Caki2 (cell line): Measurements from ENCODE around the gene KCNK2. TPM values are rescaled to one million over a fixed set of nuclear protein-coding genes. Genes with fewer than 3 reads are reported as not detected.
"Not testable (repeated sequence)": the region's sequence is repeated elsewhere in the genome, so short reads cannot be mapped to it uniquely, and the experiment has no call there.

ENCODE experiments used
- DNase-seq: peaks from one replicate; pipeline ENCODE4 v3.0.0-alpha.2; 2015; ENCODE audit warnings: low read depth
- in situ Hi-C: cut with HindIII; loops from 2 replicates; pipeline ENCODE4 v1.10.0; 2016; ENCODE audit warnings: low sequenced_read_pairs, low pct_unique_long_range_greater_than_20kb, mixed read lengths
- total RNA-seq: library from RNA; depleted of rRNA; stranded (reverse); fragments of >200 nt; shearing (Covaris generic); gene quantifications from 2 replicates; pipeline ENCODE4 v1.2.3, GENCODE V29; 2014; ENCODE audit warnings: low replicate concordance

KCNK2 gene
- total RNA-seq, 1 experiment from 2014 or later = 2.3 TPM

GRCh38 chr1:215140135-215140534 is 57.6 kb downstream of the KCNK2 start:
- in situ Hi-C loops = no loop called here
- DNase-seq = no peak

DNA sequence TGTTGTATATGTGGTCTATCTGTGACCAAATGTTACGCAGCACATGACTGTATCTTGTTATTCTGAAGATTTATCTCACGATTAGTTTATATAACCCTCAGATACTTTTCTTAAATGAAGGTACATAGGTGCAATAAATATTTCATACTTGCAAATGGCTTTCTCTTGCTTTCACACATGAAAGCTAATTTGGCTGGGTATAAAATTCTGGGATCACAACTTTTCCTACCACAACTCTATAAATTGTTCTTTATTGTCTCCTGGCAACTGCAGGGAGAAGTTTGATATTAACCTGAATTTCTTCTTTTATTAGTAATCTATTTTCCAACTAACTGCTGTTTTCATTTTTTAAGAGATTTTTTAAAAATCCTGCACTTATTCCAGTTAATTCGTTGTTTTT is 58.9 kb downstream of the KCNK2 start:
- no peak for DNase-seq
- in situ Hi-C loops = no loop called here

DNA sequence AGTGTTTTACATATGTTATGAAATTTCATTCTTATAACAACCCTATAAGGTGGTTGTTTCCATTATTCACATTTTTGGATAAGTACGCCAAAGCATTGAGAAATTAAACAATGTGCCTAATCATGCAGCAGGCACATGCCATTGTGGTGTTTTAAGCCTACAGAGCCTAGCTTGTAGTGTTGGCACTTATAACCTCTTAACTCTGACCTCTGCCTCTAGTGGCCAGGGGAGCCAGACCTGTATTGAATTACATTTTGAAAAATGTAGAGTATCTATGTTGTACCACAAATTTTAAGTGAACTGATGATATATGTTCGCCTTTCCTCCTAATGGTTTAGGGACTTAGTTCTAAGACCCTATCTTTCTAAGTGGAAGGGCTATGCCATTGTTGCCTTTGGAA is 61.0 kb downstream of the KCNK2 start:
- in situ Hi-C loops = no loop called here

DNA sequence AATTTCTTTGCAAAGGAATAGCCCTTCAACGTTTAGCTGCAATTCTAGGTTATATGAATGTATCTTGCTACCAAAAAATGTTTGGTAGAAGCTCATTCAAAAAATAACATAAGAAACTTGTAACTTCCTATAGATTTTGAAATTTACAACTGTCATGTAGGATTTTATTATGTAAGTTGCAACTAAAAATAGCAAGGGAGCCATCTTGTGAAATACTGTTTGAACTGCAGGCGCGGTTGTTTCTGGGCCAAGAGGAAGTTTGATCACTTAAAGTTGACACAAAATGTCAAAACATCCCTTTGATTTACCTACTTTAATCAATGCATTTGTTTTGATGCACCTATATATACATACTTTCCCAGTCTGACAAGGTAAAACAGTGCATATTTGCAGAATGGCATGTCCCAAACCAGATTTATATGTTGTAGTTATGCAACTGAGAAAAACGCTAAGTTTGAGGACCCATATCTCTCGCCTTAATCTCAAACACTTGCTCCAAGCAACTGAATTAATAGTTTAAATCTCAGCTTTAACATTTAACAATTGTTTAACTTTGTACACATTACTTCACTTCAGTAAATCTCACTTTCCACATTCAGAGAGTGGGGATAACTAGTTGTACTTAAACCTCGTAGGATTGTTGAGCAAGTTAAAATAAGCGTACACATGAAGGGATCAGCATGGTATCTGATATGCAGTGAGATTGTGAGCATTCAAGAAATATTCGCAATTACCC is 63.9 kb downstream of the KCNK2 start:
- peak; percentile 44 for DNase-seq
- in situ Hi-C loops = no loop called here

More for the DNA sequence above, 61.0 kb downstream of the KCNK2 start:
- no peak for DNase-seq

- no peak for DNase-seq
- in situ Hi-C loops = no loop called here
Measured at GRCh38 chr1:215147024-215147423, 64.5 kb downstream of the KCNK2 start.

- in situ Hi-C loops = no loop called here
- DNase-seq = no peak
Measured at GRCh38 chr1:215151841-215152549, 69.5 kb downstream of the KCNK2 start.

DNA sequence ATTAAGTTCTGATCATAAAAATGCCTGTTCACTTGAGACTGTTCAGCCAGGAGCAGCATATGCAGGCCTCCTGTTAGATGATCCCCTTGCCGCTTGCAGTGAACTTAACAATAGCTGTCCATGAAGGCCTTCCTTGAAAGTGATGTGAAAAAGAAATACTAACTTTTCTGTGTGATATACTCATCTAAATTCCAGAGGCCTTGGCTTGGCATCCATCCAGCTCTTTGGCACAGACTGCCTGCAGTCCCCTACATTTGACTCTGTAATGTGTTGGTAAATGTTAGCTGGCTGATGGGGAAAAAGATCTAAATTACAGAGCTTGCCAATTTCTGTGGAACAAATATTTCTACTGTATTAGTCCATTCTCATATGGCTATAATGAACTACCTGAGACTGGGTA is 73.7 kb downstream of the KCNK2 start:
- in situ Hi-C loops = no loop called here
- no peak for DNase-seq

DNA sequence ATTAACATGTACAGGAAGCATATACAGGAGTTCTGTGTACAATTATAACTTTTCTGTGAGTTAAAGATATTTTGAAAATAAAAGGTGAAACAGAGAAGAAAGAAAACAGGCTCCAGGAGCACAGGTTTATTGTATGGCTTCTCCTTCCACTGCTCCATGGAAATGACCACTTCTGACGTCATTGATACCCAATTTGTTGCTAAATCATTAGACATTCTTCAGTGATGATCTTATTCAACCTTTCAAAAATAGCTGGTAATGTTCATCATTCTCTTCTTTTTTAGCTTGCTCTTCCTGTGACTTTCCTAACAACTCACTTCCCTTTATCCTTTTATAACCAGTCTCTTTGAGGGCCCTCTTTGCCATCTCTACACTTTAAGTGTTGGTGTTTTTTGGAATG is 77.8 kb downstream of the KCNK2 start:
- in situ Hi-C loops = no loop called here
- DNase-seq = no peak

DNA sequence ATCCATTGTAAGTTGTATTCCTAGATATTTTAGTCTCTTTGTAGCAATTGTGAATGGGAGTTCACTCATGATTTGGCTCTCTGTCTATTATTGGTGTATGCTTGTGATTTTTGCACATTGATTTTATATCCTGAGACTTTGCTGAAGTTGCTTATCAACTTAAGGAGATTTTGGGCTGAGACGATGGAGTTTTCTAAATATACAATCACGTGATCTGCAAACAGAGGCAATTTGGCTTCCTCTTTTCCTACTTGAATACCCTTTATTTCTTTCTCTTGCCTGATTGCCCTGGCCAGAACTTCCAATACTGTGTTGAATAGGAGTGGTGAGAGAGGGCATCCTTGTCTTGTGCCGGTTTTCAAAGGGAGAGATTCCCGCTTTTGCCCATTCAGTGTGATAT is 80.6 kb downstream of the KCNK2 start:
- in situ Hi-C loops, DNase-seq: not testable (repeated sequence)

DNA sequence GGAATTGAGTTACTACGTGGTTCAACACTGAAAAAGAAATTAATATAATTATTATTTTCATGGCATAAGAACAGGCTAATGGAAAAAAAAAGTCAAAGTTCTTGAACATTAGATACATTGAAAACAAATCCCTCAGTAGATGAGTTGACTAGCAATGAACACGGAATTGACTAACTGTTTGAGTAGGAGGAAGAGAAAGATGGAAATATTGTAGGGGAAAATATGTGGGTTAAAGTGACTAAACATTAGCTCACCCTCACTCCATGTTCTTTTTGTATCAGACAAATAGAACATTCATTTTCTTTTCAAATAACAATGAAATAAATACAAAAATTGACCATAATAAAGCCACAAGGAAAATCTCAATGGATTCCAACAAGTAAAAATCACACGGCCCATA is 84.3 kb downstream of the KCNK2 start:
- DNase-seq = no peak
- in situ Hi-C loops = no loop called here

GRCh38 chr1:215181518-215181917 is 99.0 kb downstream of the KCNK2 start:
- no peak for DNase-seq

GRCh38 chr1:215185067-215185620 is 102.6 kb downstream of the KCNK2 start:
- no peak for DNase-seq
- in situ Hi-C loops = no loop called here

More at GRCh38 chr1:215181518-215181917, 99.0 kb downstream of the KCNK2 start:
- in situ Hi-C loops = no loop called here

- in situ Hi-C loops = no loop called here
- no peak for DNase-seq
Measured at GRCh38 chr1:215188302-215188950, 105.9 kb downstream of the KCNK2 start.

DNA sequence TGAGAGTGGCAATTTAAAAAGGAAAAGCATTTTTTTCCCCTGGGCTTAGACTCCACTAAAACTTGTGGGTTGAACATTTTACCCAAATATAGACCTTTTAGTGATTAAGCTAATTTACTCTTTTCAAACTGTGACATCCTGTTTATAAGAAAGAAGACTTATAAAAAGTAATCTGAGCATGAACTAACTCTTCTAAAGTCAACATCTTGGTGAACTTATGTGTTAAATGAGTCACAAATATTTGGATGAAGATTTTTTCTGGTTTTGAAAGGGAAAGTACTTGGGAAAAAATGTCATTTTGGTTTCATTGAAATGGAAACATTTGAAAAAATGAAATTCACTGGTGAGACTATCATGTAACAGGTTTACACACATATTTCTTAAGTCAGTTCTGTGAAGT is 109.8 kb downstream of the KCNK2 start:
- DNase-seq = no peak
- in situ Hi-C loops = no loop called here

GRCh38 chr1:215198021-215198420 is 115.5 kb downstream of the KCNK2 start:
- in situ Hi-C loops = no loop called here

DNA sequence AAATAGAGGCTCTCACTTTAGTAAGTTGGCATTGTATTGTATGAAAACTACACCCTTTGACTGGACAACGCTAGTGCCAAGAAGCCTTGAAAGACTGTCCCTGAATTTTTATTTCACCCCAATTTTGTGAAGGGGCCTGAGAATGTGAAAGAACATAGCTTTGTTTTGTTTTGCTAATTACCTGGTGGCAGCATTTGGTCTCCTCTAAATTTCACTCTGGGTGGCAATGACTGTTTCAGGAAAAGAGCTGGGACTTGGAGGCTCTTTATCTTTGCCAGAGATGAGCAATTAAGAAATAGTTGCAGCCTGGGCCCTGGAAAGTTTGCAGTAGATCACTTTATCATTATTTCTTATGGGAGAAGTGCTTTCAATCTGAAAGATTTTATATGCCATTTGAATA is 117.6 kb downstream of the KCNK2 start:
- no peak for DNase-seq
- in situ Hi-C loops = no loop called here

More at GRCh38 chr1:215198021-215198420, 115.5 kb downstream of the KCNK2 start:
- DNase-seq = no peak

DNA sequence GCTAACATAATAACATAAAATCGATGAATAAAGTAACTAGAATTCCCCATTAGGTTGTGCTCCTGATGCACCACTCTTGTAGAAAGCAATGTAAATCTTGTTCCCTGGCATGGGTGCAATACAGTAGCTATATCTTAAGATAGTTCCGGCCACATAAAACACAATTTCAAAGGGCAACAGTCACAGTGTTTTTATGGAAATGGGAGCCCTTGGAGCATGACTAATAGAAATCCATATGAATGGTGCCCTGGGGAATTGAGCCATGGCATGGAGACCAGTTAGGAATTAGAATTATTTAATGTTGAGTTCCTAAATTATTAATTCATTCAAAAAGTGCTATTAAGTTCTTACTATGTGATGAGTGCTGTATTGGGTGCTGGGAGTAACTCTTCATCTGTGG is 118.7 kb downstream of the KCNK2 start:
- DNase-seq = no peak
- in situ Hi-C loops = no loop called here

- DNase-seq = peak; percentile 23
- in situ Hi-C loops = no loop called here
Measured at GRCh38 chr1:215202868-215203267, 120.3 kb downstream of the KCNK2 start.

GRCh38 chr1:215210167-215210566 is 127.6 kb downstream of the KCNK2 start:
- in situ Hi-C loops = no loop called here
- no peak for DNase-seq
